Measurements from ENCODE around the gene LGALSL.

The LGALSL gene

DNA sequence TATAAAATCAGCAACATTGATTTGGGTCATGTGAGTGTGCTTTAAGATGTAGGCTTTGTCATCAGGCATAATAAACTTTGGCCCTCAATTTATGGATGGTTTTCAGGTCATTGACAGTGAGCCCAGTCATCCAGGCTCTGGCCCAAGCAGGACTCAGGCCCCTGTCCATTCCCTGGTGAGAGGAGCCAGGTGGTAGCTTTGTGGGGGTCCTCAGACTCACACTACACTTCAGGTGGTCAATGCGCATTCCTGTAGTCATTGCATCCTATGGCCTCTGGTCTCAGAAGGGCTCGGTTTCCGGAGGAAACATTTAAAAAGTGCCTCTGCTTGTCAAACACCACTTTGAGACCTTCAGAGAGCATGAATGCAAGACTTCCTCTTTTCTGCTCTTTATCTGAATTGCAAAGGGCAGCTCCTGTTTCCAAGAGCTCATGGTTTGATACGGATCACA is 20.2 kb downstream of the LGALSL start:
- DNase-seq, result no peak

DNA sequence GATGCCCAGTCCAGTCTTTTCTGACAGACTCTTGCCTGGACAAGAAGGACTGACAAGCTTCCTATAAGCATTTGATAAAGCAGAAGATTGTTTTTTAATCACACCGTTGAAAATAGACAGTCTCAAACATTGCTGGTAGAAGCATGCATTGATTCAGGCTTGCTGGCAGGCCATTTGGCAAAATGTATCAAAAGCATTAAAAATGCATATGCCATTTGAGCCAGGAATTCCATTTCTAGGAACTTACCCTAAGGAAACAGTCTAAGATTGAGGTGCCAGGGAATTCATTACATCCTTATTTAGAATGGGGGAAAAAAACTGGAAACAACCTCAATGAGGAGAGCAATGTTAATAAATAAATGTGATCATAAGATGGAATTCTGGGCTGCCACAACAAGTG is 20.7 kb downstream of the LGALSL start:
- DNase-seq, result no peak

DNA sequence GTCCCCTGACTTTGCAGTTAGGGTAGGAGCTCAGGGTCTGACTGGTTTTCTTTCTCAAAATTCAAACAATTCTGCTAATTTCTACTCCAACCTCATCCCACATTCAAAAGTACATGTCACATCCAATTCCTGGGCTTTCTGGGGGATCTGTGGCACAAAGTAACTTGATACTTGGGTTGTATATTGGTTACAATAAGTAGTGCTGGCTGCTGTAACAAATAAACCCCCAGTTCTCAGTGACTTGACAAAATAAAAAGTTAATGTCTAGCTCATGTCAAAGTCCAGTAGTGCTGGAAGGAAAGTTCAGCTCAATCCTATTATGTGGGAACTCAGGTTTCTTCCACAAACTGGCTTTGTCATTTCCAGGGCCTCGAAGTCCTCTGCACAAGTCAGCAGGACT is 23.1 kb downstream of the LGALSL start:
- DNase-seq, result no peak

DNA sequence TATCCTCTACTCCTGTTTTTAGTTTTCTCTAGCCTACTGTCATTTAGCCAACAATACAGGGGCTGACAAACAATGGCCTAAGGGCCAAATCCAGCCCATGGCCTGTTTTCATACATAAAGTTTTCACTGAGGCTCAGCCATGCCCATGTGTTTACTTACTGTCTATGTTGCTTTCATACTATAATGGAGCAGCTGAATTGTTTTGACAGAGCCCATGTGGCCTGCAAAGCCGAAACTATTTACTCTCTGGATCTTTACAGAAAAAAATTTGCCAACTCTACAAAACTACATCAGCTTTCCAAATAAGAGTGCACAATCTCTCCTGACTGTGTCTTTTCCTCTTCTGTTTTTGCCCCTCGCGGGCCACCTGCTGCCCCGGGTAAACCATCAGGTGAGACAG is 24.0 kb downstream of the LGALSL start:
- DNase-seq, result no peak

DNA sequence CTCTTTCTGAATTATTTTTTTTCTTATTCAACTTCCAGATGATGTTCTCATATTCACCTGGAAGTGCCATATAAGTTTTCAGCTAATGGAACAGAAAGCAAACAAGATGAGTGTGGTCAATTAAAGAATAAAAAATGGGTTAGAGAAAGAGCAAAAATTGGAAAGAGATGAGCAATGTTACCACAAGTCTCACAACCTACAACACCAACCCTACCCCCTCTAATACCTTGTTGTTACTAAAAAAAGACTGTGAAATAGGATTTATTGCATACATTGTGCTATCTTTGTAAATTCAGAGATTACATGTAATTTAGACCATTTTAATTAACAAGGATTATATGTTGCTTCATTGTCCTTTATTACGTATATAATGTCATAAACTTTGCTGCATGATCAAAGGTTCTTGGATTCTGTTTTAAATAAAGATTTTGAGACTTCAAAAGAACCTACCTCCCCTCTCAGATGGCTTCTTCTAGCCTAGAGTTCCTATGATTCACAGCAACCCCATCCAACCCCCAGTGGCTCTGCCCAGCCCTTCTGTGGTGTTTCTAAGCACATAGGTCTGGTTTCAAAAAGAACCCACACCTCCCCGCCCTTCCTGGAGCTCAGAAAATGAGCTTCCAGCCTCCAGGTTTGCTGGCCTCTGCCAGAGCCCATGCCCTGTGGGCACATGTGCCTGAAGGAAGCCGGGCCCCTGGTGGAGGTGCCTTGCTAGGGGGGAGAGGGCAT is 24.7 kb downstream of the LGALSL start:
- no peak for DNase-seq

DNA sequence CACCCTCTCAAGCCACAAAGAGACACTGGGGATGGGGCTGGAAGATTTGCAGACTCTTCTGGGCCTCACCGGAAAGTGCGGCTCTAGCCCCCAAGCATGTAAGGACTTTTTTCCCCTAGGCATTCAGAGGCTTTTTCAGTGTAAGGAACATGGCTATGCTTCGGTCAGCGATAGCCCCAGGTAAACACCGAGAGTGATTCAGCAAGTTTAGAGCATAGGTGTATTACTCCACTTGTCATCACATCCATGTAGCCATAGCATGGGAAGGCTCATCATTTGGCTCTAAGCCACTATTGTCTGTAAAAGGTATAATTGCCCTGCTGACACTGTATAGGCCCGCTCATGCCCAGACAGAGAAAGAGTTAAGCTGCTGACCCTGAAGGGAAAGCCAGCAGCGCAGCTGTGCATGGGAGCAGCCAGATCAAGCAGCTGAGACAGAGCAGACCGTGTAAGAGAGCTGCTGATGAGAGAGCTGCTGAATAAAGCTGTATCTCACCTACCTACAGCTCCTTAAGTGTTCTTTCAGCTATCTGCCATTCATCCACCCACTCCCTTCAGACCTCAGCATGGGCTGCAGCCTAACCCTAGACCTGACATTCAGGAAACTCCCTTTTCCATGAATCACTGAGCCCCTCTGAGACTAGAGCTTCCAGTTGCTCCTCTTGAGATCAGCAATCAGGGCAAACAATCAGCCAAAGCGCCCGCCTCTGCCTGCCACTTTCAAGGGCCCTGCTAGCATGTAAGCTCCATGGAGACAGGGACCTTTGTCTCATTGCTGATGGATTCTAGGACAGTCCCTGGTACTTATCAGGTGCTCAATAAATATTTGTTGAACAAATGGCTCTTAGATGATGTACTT is 25.5 kb downstream of the LGALSL start:
- no peak for DNase-seq

DNA sequence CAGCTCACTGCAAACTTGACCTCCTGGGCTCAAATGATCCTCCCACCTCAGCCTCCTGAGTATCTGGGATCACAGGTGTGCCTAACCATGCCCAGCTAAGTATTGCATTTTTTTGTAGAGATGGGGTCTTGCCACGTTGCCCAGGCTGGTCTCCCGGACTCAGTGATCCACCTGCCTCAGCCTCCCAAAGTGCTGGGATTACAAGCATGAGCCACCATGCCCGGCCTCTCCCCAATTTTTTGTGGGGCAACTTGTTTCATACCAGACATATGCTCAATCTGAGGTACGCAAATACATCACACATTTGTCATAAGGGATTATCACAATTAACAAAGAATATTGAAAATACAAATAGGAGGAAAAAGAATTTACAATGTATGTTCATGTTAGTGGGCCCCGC is 27.7 kb downstream of the LGALSL start:
- no peak for DNase-seq

DNA sequence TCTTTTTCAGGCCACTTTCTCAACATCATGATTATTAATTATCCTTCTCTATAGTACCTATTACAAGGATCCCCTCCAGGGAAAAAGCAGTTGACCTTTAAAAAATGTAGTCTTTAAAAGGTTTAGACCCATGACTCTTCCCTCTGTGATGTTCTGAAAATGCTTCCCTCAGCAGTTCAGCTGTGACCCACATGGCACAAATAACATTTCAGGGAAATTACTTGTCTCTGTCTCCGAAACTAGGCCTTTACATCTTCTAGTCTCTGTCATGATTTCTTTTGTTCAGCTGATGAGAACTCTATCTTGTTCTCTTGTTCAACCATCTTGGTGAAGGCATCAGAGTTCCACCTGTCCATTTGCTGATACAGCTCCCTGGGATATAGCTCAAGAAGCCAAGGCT is 28.3 kb downstream of the LGALSL start:
- DNase-seq, result no peak

DNA sequence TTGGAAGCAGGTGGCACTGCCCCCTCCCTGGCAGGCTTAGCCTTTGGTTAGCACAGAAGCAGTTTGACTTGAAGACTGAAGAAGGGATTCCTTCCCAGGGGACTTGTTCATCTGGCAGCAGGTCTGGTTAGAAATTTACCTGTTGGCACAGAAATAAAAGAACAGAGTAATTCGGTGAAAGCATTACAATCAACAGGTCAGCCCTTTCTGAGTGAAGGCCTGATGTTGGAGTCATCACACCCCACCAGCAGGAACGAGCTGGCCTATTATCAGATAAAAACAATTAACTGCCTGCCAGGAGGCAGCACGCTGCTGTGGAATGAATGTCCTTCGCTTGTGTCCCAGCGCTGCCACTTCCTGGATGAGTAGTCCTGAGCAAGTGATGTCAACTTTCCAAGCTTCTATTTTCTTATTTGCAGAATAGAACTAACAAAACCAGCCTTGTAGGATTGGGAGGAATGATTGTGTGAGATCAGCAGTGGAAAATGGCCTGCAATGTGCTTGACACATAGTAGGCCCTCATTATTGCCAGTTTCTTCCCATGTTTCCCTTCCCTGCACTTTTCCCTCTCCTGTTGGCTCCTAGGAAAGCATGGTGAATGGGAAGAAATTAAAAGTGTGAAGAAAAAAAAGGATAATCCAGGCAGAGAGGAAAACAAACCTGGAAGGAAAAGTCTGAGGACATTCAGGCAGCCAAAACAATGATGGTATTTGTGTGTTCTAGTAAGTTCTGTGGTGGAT is 29.0 kb downstream of the LGALSL start:
- no peak for DNase-seq

DNA sequence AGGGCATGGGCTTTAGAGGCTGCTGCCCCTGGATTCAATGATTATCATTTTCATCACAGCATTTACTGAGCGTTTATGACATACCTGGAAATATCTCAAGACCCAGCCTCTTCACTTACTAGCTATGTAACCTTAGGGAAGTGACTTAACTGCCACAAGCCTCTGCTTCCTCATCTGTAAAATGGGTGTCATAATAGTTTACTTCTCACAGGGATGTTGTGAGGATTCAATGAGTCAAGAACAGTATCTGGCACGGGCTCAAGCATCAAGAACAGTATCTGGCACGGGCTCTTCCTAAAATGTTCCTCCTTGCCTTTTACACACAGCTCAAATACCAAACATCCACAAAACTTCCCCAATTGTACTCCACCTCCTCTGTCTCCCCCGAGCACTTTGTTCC is 31.4 kb downstream of the LGALSL start:
- no peak for DNase-seq

DNA sequence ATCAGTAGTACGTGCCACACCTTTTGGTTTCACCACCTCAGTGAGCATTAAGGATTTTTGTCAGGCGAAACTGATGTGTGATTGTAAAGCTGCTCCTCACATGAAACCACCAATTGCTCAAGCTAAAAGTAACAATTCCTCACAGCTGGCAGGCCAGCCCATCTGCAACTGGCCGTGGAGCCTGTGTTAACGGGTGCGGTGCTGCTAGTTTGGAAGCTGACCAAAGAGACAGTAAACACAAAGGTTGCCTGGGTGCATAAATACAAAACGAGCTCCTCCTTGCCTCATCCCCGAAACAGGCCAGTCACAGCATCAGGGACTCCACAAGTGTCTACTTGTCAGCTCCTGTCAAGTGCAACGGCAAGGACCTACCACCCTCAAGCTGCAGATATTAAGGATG is 32.0 kb downstream of the LGALSL start:
- DNase-seq, result no peak

DNA sequence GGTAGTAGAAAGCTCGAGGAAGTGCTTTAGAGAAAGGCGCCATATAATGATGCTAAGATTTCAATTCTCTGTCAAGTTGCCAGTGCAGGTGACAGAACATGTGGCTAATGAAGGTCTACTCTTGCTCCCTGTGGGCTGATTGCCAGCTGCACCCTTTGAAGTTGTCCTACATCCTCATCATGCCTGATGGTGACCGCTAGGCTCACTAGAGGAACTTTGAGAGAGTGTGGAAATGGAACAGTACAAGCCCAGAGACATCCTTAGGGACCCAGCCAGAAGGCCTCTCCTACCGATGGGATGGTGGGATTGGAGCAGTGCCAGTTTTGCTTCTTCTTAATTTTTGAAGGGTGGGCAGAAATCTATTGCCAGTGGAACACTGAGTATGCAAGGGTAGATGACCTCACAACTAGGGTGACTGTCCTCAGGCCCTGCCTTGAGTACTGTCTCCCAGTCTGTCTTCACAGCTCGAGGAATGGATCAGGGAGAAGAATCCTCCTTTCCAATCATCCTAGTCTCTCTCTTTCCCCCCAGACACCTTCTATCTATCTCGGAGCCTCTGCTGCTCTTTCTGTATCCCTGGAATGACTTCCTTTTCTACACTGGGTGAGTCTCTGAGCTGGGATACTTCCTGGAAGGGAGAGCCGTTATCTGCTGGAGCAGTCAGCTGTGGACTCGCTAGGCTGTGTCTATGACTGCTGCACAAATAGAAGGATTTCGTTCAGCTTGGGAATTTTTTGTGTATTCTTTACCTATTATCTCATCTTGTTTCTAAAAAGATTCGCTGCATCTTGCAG is 33.5 kb downstream of the LGALSL start:
- no peak for DNase-seq

DNA sequence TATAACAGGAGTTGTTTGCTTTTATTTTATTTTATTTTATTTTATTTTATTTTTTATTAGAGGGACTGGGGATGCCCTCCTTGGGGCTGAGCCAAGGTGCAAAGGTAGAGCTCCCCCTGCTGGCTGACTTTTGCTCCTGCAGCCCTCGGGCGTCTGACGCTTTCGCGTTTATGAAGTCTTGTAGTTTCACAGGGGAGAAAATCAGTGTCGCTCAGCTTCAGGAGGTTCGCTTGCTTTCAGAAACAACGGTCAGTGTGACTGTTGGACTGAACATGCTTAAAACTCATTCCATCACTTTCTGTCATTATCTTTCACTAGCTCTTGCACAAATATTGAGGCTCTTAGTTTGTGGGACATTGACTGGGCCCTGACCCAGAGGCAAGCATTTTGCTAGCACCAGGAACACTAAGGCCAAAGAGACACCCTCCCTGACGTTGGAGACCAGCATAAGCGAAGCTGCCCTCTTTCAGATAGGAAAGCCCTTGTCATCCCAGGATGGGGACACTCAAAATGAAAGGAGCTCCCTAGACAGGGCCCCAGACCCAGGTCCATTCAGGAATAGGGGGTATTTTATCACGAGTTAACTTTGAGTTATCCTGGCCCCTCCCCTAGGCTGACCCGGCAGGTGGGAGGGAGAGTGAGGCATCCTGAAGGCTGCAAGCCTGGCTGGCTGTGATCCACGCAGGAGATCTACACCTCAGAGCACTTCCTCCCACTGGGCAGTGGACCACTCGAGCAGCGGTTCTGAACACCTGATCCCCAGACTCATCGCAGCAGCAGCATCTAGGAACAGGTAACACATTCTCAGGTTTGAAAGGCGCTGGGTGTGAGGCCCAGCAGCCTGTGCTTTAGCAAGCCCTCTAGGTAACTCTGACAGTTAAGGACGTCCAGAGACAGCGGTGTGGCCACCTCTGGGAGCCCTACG is 34.4 kb downstream of the LGALSL start:
- no peak for DNase-seq

DNA sequence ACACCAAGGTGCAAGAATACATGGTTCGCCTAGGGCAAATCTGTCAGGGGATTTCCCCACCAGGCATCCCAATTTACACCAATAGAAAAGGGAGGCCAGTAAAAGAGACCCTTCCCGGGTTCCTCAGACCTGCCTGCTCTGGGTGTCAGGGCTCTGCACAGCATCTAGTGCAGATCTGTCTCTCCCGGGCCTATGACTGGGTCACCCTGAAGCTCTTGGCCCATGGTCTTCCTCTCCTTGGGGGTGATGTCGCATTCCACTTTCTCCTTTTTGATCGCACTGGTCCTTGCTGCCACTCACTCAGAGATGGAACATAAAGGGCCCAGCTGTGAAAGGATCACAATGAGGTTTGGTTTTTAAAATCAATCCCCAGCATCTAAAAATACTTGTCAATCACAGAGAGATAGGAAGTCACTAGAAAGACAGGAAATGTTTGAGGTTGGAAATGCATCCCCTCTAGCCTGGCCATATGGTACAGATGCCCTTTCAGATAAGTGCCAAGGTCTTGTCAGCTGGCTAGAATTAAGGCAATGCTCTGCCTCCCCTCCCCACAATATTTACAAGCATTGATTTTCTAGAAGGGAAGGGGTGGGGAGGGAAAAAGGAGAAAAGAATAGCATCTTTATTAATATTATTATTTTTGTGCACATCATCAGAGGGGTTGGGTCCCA is 35.3 kb downstream of the LGALSL start:
- DNase-seq, result no peak

DNA sequence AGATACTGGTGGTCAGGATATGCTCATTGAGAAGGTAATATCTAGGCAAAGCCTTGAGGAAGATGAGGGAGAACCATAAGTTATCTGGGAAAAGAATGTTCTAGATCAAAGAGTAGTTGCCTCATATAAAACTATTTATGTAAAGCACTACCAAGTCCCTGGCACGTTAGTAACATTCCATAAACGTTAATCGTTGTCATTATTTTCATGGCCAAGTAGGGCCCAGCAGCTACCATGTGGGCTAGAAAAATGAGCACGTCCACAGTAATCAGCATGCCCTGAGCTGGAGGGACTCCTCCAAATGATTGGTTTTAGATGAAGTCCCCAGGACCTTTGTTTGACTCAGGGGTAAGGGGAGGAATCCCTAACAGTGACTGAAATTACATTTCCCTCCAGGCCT is 37.5 kb downstream of the LGALSL start:
- no peak for DNase-seq

DNA sequence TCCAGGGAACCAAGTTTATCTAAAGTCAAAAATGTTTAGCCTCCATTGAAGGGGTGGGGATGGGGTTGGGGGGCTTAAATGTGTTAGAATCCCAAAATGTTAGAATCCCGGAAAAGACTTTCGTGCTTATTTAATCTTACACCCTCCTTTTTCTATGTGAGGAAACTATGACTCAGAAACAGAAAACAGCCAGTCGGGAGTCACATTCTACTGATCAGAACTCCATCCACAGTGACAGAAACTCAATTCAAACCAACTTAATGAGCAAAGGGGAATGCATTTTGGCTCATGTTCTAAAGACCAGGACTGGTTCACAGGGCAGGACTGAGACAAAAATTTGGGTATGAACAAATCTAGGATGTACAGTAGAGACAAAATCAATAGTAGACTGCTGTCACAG is 38.3 kb downstream of the LGALSL start:
- DNase-seq, result no peak

DNA sequence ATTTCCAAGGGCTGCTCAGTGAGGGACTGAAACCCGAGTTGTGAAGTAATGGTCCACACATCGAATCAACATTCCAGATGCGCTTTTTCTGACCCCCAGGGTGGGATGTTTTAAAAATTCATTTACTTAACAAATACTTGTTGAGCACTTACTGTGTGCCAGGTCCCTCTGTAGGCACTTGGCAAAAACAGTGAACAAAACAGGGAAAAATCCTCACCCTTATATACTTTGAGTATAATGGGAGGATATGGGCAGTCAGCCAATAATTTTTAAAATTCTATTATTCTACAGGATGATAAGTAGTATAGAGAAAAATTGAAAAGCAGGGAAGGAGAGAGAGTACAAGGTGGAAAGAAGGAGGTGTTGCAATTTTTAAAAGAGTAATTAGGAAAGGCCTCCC is 38.9 kb downstream of the LGALSL start:
- DNase-seq, result no peak

DNA sequence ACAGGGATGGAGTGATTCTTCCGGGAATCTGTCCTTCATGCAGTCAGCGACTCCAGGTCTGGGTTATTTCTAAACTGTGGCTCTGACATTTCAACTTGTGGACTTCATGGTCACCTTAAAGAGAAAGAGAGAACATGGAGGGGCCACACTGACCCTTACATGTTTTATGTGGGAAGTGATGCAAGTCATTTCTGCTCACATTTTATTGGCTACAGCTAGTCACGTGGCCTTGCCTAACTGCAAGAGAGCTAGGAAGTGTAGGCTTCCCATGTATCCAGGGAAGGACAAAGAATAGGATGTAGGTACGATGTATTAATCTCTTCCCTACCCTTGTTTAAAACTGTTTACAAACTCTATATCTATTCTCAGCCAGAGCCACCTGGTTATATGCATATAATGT is 39.8 kb downstream of the LGALSL start:
- DNase-seq, result no peak

DNA sequence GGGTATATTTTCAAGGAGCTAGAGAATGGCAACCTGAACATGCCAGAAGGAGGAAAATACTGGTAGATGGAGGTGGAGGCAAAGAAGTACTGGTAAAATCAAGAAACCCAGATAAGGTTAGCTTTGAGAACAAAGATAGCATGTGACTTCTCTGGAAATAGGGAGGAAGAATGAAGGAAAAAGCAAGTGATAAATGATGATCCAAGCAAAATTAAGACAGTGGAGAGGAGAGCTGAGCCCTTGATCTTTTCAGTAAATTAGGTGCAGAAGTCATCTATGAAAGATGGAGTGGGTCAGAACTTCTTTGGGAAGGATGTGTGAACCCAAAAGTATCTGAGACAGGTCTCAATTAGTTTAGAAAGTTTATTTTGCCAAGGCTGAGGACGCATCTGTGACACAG is 44.5 kb downstream of the LGALSL start:
- no peak for DNase-seq

DNA sequence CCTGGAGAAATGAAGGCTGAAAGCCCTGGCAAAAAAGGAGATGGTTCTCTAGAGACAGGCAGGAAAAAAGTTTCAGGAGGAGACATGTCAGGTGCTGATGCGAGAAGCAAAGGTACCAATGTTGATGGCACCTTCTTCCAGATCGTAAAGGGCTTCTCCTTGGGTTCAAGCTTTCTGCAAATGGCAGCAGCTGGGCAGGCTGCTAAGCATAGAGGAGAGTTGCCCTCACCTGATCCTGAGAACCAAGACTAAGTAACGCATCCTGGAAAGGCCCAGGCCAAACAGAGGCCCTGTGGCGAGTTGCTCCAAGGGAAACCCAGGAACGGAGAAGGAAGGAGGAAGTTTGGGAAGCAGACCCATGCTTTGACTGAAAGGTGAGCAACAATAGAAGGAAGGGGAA is 46.6 kb downstream of the LGALSL start:
- DNase-seq, result no peak

DNA sequence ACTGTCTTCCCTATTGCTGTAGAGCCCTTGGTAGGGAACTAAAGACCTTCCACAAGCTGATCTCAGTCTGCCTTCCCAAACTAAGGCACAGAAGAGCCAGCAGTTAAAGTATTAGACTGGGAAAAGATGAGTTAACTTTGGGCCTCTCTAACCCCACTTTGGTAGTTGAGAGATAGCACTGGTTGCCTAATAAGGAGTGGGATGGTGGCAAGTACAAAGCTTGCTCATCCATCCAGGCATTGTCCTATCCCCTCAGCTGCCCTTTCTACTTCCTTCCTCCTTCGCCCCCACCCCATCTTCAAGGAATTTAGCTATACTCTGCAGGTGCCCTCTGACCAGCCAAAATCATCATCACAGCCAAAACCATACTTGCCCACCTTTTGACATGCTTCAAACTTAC is 48.0 kb downstream of the LGALSL start:
- no peak for DNase-seq
